ENCODE data around the gene RNGTT. TPM values are rescaled to one million over a fixed set of nuclear protein-coding genes. Genes with fewer than 3 reads are reported as not detected.

Gene RNGTT
- total and polyA plus RNA-seq, 7 donors = 3.9 to 8.8 (median 7.9) TPM

DNA sequence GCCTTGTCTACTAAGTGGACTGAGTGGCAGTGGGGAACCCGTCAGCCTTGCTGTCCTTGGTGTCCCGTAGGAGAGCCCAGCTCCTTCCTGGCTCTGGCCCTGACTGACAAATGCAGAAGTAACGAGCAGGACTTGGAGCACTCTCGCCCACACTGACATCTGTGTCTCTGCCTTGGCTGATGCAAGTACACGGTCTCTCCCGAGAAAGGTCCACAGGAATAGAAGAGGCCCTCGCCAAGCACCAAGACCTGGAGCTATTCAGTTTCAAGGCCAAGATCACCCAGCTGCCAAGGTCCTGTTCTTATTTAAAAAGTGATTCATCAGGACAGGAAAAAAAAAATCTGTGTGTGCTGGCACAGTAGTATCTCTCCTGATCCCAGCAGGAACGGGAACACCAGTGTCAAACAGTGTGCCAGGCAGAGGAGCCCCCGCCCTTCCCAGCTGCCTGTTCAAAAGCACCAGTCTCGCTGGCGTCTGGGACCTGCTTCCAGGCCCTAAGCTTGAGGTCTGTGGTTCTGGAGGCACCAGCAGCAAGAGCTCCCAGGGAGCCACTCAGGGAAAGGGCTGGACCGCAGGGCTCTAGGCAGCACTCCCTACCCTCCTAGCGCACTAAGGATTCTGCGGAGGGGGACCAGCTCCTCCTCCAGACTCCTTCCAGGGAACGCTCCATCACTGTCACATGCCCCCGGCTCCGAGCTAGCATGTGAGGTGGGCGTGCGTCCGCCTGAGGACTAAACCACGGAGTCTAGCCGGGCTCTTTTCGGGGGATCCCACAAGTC, 376.9 kb downstream of the RNGTT start:
- ATAC-seq (peak; percentile 27 to 84 (median 78)), DNase-seq (peak; percentile 37 to 65)
- intact Hi-C loops (cut with DNase I) = no loop called here
- TF ChIP-seq, protein P1, sequence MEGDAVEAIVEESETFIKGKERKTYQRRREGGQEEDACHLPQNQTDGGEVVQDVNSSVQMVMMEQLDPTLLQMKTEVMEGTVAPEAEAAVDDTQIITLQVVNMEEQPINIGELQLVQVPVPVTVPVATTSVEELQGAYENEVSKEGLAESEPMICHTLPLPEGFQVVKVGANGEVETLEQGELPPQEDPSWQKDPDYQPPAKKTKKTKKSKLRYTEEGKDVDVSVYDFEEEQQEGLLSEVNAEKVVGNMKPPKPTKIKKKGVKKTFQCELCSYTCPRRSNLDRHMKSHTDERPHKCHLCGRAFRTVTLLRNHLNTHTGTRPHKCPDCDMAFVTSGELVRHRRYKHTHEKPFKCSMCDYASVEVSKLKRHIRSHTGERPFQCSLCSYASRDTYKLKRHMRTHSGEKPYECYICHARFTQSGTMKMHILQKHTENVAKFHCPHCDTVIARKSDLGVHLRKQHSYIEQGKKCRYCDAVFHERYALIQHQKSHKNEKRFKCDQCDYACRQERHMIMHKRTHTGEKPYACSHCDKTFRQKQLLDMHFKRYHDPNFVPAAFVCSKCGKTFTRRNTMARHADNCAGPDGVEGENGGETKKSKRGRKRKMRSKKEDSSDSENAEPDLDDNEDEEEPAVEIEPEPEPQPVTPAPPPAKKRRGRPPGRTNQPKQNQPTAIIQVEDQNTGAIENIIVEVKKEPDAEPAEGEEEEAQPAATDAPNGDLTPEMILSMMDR (IDR thresholded peaks at IDR 0.05) = no peak
- no peak overlapping the region for H3K27ac ChIP-seq
- H3K9me3 ChIP-seq = peaks cover 3% of the 10 kb centered on the region
- WGBS, 3 donors = 35 to 47% (median 44%) methylated on average over 23 of the region's 23 CpGs
- no peak overlapping the region for H3K4me3 ChIP-seq
- no peaks in the 10 kb centered on the region for H3K36me3 ChIP-seq (ENCODE audit: insufficient read depth in 1 of 2, low read depth in 1 of 2)
- peaks cover 0 to 7% (median 0%) of the 10 kb centered on the region in 3 donors for H3K27me3 ChIP-seq (ENCODE audit: insufficient read depth in 3 of 3, low read length in 2 of 3)
- H3K4me1 ChIP-seq = no peaks in the 10 kb centered on the region

- TF ChIP-seq, protein P1 (IDR thresholded peaks at IDR 0.05) = no peak
- H3K27ac ChIP-seq = no peak overlapping the region
- H3K4me1 ChIP-seq = no peaks in the 10 kb centered on the region
- 23 to 44% (median 27%) methylated on average over 9 of the region's 9 CpGs for WGBS, 3 donors
- intact Hi-C loops (cut with DNase I) = no loop called here
- peaks cover 0 to 7% (median 0%) of the 10 kb centered on the region in 3 donors for H3K27me3 ChIP-seq (ENCODE audit: insufficient read depth in 3 of 3, low read length in 2 of 3)
- DNase-seq (no peak), ATAC-seq (no peak)
- no peak overlapping the region for H3K4me3 ChIP-seq
- peaks cover 3% of the 10 kb centered on the region for H3K9me3 ChIP-seq
- no peaks in the 10 kb centered on the region for H3K36me3 ChIP-seq (ENCODE audit: insufficient read depth in 1 of 2, low read depth in 1 of 2)
Measured at GRCh38 chr6:88585276-88585692, 378.1 kb downstream of the RNGTT start.

GRCh38 chr6:88584581-88585275, 378.7 kb downstream of the RNGTT start:
- WGBS, 3 donors = 26 to 49% (median 27%) methylated on average over 10 of the region's 10 CpGs
- no peak for ATAC-seq
- Histone ChIP-seq H3K36me3 (ENCODE audit: insufficient read depth in 1 of 2, low read depth in 1 of 2) (no peaks in the 10 kb centered on the region), H3K27me3 (ENCODE audit: insufficient read depth in 3 of 3, low read length in 2 of 3) (peaks cover 0 to 7% (median under 1%) of the 10 kb centered on the region in 3 donors), H3K9me3 (peaks cover 3% of the 10 kb centered on the region), H3K4me3 (no peak overlapping the region), H3K27ac (no peak overlapping the region), H3K4me1 (no peaks in the 10 kb centered on the region)
- TF ChIP-seq, protein P1 (IDR thresholded peaks at IDR 0.05) = no peak
- DNase-seq = no peak
- intact Hi-C loops (cut with DNase I) = no loop called here

GRCh38 chr6:88577461-88577860, 386.0 kb downstream of the RNGTT start:
- Histone ChIP-seq H3K27me3 (ENCODE audit: insufficient read depth in 3 of 3, low read length in 2 of 3) (peaks cover 0 to 3% (median 0%) of the 10 kb centered on the region in 3 donors), H3K4me3 (no peak overlapping the region), H3K36me3 (ENCODE audit: insufficient read depth in 1 of 2, low read depth in 1 of 2) (no peaks in the 10 kb centered on the region), H3K4me1 (no peaks in the 10 kb centered on the region), H3K9me3 (no peaks in the 10 kb centered on the region), H3K27ac (no peak overlapping the region)
- TF ChIP-seq, protein P1 (IDR thresholded peaks at IDR 0.05) = no peak
- ATAC-seq (no peak), DNase-seq (no peak)
- intact Hi-C loops (cut with DNase I) = no loop called here
- 90 to 96% (median 90%) methylated on average over 2 of the region's 2 CpGs for WGBS, 3 donors
